ENCODE results near the gene LGR6.

GRCh38 chr1:202333861-202334260 is 140.3 kb downstream of the LGR6 start:
- TF ChIP-seq POU6F1 (CRISPR knock-in tag; IDR thresholded peaks at IDR 0.05; ENCODE audit: borderline replicate concordance, low read depth) (no peak), TOX (CRISPR knock-in tag; IDR thresholded peaks at IDR 0.05; ENCODE audit: borderline replicate concordance) (no peak), ZNF70 (CRISPR knock-in tag; IDR thresholded peaks at IDR 0.05) (no peak), BACH2 (CRISPR knock-in tag; IDR thresholded peaks at IDR 0.05; ENCODE audit: borderline replicate concordance) (no peak), ARNTL (CRISPR knock-in tag; IDR thresholded peaks at IDR 0.05; ENCODE audit: borderline replicate concordance, low read depth) (no peak), CSRNP3 (CRISPR knock-in tag; IDR thresholded peaks at IDR 0.05) (no peak), ZNF565 (CRISPR knock-in tag; conservative IDR thresholded peaks at IDR 0.05; ENCODE audit: low read depth) (no peak), SNAI2 (CRISPR knock-in tag; IDR thresholded peaks at IDR 0.05) (no peak)
